CD14-positive monocyte (primary cell): ENCODE results near the gene SFTPD. TPM values are rescaled to one million over a fixed set of nuclear protein-coding genes. Genes with fewer than 3 reads are reported as not detected.

Experiments used
- DNase-seq, 3 donors: peaks; one replicate each; pipeline ENCODE4 v3.0.0-alpha.2; 2011 to 2022
- H2AFZ ChIP-seq: 2 replicates; pipeline ENCODE4 v1.6.0; 2012; ENCODE audit warnings: mild to moderate bottlenecking, low read depth, low read length, inconsistent platforms; ENCODE audit not compliant: insufficient read depth, poor library complexity, severe bottlenecking
- H3K27ac ChIP-seq, 2 donors: 1 replicate in 1 of 2; 2 replicates in 1 of 2; pipeline ENCODE4 v1.5.1; 2012 to 2013; ENCODE audit warnings: low read length in 2 of 2, control low read depth in 1 of 2, inconsistent platforms in 1 of 2, low read depth in 1 of 2, mild to moderate bottlenecking in 1 of 2
- H3K27me3 ChIP-seq, 2 donors: one replicate each; pipeline versions ENCODE4 v1.6.0 to v1.6.1; 2011 to 2013; ENCODE audit warnings: low read length in 2 of 2; ENCODE audit not compliant: control insufficient read depth in 2 of 2, insufficient read depth in 2 of 2
- H3K36me3 ChIP-seq, 2 donors: replicated peaks in 1 of 2; 1 replicate in 1 of 2; 2 replicates in 1 of 2; pipeline versions ENCODE4 v1.5.1 to v1.6.1; 2012 to 2013; ENCODE audit warnings: low read length in 2 of 2, control low read depth in 1 of 2, inconsistent platforms in 1 of 2, mild to moderate bottlenecking in 1 of 2; ENCODE audit not compliant: insufficient read depth in 2 of 2, control insufficient read depth in 1 of 2
- H3K4me1 ChIP-seq, 2 donors: 1 replicate in 1 of 2; 2 replicates in 1 of 2; pipeline versions ENCODE4 v1.5.1 to v1.6.1; 2012 to 2013; ENCODE audit warnings: low read length in 2 of 2, control low read depth in 1 of 2, inconsistent platforms in 1 of 2, mild to moderate bottlenecking in 1 of 2, moderate library complexity in 1 of 2; ENCODE audit not compliant: insufficient read depth in 2 of 2, control insufficient read depth in 1 of 2
- H3K4me2 ChIP-seq: replicated peaks from 2 replicates; pipeline ENCODE3; 2012; ENCODE audit warnings: low read length, moderate library complexity, mild to moderate bottlenecking; ENCODE audit not compliant: poor library complexity, severe bottlenecking; ENCODE audit errors: extremely low read depth
- H3K4me3 ChIP-seq, 3 experiments: fragments of 200-600 bp in 1 of 3; sonication (generic) in 1 of 3; replicated peaks in 1 of 3; 1 replicate in 2 of 3; 2 replicates in 1 of 3; pipeline ENCODE4 v1.5.1; 2011 to 2013; ENCODE audit warnings: low read length in 3 of 3, mild to moderate bottlenecking in 3 of 3, control low read depth in 2 of 3, low read depth in 2 of 3, inconsistent platforms in 1 of 3, moderate library complexity in 1 of 3
- H3K79me2 ChIP-seq: 2 replicates; pipeline ENCODE4 v1.6.0; 2012; ENCODE audit warnings: mild to moderate bottlenecking, control low read depth, inconsistent platforms, low read length, moderate library complexity; ENCODE audit not compliant: insufficient read depth
- H3K9ac ChIP-seq: 2 replicates; pipeline ENCODE4 v1.6.0; 2017; ENCODE audit warnings: low read length, mild to moderate bottlenecking; ENCODE audit not compliant: insufficient read depth, poor library complexity, severe bottlenecking
- H3K9me3 ChIP-seq, 2 donors: replicated peaks in 1 of 2; 1 replicate in 1 of 2; 2 replicates in 1 of 2; pipeline versions ENCODE4 v1.5.1 to v1.6.1; 2012 to 2013; ENCODE audit warnings: low read length in 2 of 2, control low read depth in 1 of 2; ENCODE audit not compliant: control insufficient read depth in 1 of 2, insufficient read depth in 1 of 2
- H4K20me1 ChIP-seq: 2 replicates; pipeline ENCODE4 v1.6.0; 2012; ENCODE audit warnings: mild to moderate bottlenecking, low read length, control low read depth, moderate library complexity; ENCODE audit not compliant: insufficient read depth
- H3K27ac Mint-ChIP-seq, 7 donors: one replicate each; pipeline ENCODE4 v1.8.0; 2020; ENCODE audit warnings: mild to moderate bottlenecking in 7 of 7, mixed read lengths in 7 of 7, moderate library complexity in 6 of 7, inconsistent platforms in 2 of 7
- H3K27me3 Mint-ChIP-seq, 3 donors: one replicate each; pipeline ENCODE4 v1.8.0; 2021 to 2022; ENCODE audit warnings: low read depth in 3 of 3, mild to moderate bottlenecking in 3 of 3, mixed read lengths in 3 of 3, moderate library complexity in 3 of 3, inconsistent platforms in 1 of 3
- H3K36me3 Mint-ChIP-seq, 2 donors: one replicate each; pipeline ENCODE4 v1.8.0; 2020; ENCODE audit warnings: mixed read lengths in 2 of 2, inconsistent platforms in 1 of 2, mild to moderate bottlenecking in 1 of 2
- H3K4me1 Mint-ChIP-seq: one replicate; pipeline ENCODE4 v1.8.0; 2020; ENCODE audit warnings: mild to moderate bottlenecking, mixed read lengths
- H3K4me3 Mint-ChIP-seq, 2 donors: one replicate each; pipeline ENCODE4 v1.8.0; 2020; ENCODE audit warnings: mild to moderate bottlenecking in 2 of 2, mixed read lengths in 2 of 2, moderate library complexity in 1 of 2
- H3K9me3 Mint-ChIP-seq, 7 donors: one replicate each; pipeline ENCODE4 v1.8.0; 2020 to 2022; ENCODE audit warnings: mixed read lengths in 7 of 7, mild to moderate bottlenecking in 6 of 7, moderate library complexity in 6 of 7, inconsistent platforms in 2 of 7
- WGBS: methylation state at CpG from one replicate; pipeline ENCODE4 v1.1.5; 2013; ENCODE audit warnings: missing lambda C conversion rate; ENCODE audit not compliant: insufficient coverage; 5-methylcytosine and 5-hydroxymethylcytosine counted together
- intact Hi-C, 2 donors: fragments of 100-400 bp; cut with micrococcal nuclease; formaldehyde crosslinking; loops; one replicate each; pipeline versions ENCODE4 v1.15.0 to v1.15.1; 2023
- polyA plus RNA-seq, 3 donors: library from polyadenylated mRNA; depleted of rRNA in 1 of 3; unstranded in 2 of 3; stranded (reverse) in 1 of 3; fragments of 300-500 nt in 2 of 3; fragments of >200 nt in 1 of 3; fragmentation: Illumina TruSeq in 2 of 3; gene quantifications; 1 replicate in 2 of 3; 2 replicates in 1 of 3; pipeline ENCODE4 v1.2.3, GENCODE V29; 2012 to 2021
- TF ChIP-seq, protein P1 (sequence below): fragments of 200-600 bp; IDR thresholded peaks from one replicate; pipeline ENCODE4 v1.8.0; 2022; ENCODE audit warnings: antibody characterized with exemption, mild to moderate bottlenecking

The SFTPD gene
- polyA plus RNA-seq, 3 donors, result 0.84 to 1.4 (median 1.2) TPM

DNA sequence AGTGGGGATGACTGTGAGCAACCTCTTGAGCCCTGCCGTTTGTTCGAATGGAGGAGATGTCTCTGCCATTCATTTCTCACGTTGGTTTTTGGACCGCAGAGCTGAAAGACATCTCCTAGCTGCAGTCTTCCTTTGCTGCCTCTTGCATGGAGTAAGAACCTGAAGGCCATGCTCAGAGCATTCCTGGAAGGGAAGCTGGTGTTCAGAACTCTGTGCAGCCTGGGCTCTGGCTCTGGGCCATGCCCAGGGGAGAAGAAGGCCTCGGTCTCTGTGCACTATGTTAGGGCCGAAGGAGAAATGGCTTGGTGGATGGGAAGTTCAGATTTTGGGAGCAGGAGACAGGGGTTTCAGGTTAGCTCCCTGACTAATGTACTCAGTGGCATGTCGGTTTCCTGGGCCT lies 22.9 kb downstream of the SFTPD start:
- Histone ChIP-seq H2AFZ (no peak overlapping the region), H3K4me3 (no peak overlapping the region), H3K79me2 (no peaks in the 10 kb centered on the region), H3K27ac (no peak overlapping the region), H3K4me2 (no peak overlapping the region), H3K27me3 (peaks cover 8 to 15% of the 10 kb centered on the region in 2 donors), H3K4me1 (no peaks in the 10 kb centered on the region), H3K36me3 (no peaks in the 10 kb centered on the region), H4K20me1 (no peaks in the 10 kb centered on the region), H3K9ac (no peak overlapping the region), H3K9me3 (peaks cover 0 to 11% of the 10 kb centered on the region in 2 donors)
- Mint-ChIP-seq H3K9me3 (peaks cover 3 to 11% (median 6%) of the 10 kb centered on the region in 7 donors), H3K27ac (no peak overlapping the region), H3K4me1 (peaks cover 5% of the 10 kb centered on the region), H3K4me3 (no peak overlapping the region), H3K36me3 (no peaks in the 10 kb centered on the region), H3K27me3 (peaks cover 17 to 21% (median 20%) of the 10 kb centered on the region in 3 donors)
- TF ChIP-seq, protein P1, sequence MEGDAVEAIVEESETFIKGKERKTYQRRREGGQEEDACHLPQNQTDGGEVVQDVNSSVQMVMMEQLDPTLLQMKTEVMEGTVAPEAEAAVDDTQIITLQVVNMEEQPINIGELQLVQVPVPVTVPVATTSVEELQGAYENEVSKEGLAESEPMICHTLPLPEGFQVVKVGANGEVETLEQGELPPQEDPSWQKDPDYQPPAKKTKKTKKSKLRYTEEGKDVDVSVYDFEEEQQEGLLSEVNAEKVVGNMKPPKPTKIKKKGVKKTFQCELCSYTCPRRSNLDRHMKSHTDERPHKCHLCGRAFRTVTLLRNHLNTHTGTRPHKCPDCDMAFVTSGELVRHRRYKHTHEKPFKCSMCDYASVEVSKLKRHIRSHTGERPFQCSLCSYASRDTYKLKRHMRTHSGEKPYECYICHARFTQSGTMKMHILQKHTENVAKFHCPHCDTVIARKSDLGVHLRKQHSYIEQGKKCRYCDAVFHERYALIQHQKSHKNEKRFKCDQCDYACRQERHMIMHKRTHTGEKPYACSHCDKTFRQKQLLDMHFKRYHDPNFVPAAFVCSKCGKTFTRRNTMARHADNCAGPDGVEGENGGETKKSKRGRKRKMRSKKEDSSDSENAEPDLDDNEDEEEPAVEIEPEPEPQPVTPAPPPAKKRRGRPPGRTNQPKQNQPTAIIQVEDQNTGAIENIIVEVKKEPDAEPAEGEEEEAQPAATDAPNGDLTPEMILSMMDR, result no peak
- 94% methylated on average over 4 of the region's 7 CpGs for WGBS
- no peak for DNase-seq
- intact Hi-C loops, result no loop called here

- Histone ChIP-seq H4K20me1 (no peaks in the 10 kb centered on the region), H3K9ac (no peak overlapping the region), H3K27me3 (peaks cover 4 to 11% of the 10 kb centered on the region in 2 donors), H3K4me1 (no peaks in the 10 kb centered on the region), H3K79me2 (no peaks in the 10 kb centered on the region), H3K4me2 (no peak overlapping the region), H2AFZ (no peak overlapping the region), H3K9me3 (peaks cover 0 to 11% of the 10 kb centered on the region in 2 donors), H3K4me3 (no peak overlapping the region), H3K36me3 (no peaks in the 10 kb centered on the region), H3K27ac (no peak overlapping the region)
- intact Hi-C loops, result no loop called here
- Mint-ChIP-seq H3K9me3 (peaks cover 3 to 11% (median 6%) of the 10 kb centered on the region in 7 donors), H3K4me1 (peaks cover 5% of the 10 kb centered on the region), H3K4me3 (no peak overlapping the region), H3K27ac (no peak overlapping the region), H3K36me3 (no peaks in the 10 kb centered on the region), H3K27me3 (peaks cover 13 to 17% (median 15%) of the 10 kb centered on the region in 3 donors)
- TF ChIP-seq, protein P1, result no peak
- no peak for DNase-seq
- WGBS, result 66% methylated on average over 2 of the region's 3 CpGs
These were observed 23.3 kb downstream of the SFTPD start for GRCh38 chr10:79925614-79926013.
